ENCODE measurements around the gene UTP20.
"Not testable (repeated sequence)": the region's sequence is repeated elsewhere in the genome, so short reads cannot be mapped to it uniquely, and the experiment has no call there.

UTP20 gene

GRCh38 chr12:101327051-101327450 is 47.1 kb downstream of the UTP20 start:
- DNase-seq (ENCODE audit: low read depth) = no peak

DNA sequence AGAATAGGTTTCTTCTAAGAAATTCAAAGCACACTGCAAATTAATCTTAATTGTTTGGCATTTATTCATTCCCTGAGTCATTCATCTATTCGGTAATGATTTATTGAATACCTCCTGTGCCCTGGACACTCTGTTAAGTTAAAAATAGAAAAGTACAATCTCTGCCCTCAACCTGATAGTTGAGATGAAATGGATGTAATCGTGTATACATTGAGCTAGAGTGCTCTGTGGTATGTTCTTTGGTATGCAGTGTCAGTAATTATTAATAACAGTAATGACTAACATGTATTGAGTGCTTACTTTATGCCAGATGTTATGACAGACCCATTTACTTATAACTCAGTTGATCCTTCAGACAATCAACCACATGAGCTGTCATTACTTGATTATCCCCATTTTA is 47.6 kb downstream of the UTP20 start:
- no peak for DNase-seq (ENCODE audit: low read depth)

- no peak for DNase-seq (ENCODE audit: low read depth)
These were observed 49.0 kb downstream of the UTP20 start for GRCh38 chr12:101328917-101329316.

GRCh38 chr12:101330631-101331030 is 50.7 kb downstream of the UTP20 start:
- DNase-seq (ENCODE audit: low read depth) = no peak

- no peak for DNase-seq (ENCODE audit: low read depth)
These were observed 56.5 kb downstream of the UTP20 start for GRCh38 chr12:101336437-101336836.

DNA sequence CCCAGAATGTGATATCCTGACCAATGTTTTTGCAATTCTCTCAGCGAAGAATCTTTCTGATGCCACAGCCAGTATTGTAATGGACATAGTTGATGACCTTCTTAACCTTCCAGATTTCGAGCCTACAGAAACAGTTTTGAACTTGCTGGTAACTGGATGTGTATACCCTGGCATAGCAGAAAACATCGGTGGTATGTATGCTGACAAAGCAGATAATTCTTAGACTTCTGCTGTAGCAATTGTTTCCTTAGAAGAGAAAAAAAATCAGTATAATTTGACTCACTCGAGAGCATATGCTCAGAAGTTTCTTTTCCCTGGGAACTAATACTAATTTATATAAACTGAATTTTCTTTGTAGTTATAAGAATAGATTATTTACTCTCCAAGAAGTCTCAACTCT is 58.2 kb downstream of the UTP20 start:
- no peak for DNase-seq (ENCODE audit: low read depth)

- DNase-seq (ENCODE audit: low read depth) = no peak
These were observed 64.0 kb downstream of the UTP20 start for GRCh38 chr12:101343893-101344292.

DNA sequence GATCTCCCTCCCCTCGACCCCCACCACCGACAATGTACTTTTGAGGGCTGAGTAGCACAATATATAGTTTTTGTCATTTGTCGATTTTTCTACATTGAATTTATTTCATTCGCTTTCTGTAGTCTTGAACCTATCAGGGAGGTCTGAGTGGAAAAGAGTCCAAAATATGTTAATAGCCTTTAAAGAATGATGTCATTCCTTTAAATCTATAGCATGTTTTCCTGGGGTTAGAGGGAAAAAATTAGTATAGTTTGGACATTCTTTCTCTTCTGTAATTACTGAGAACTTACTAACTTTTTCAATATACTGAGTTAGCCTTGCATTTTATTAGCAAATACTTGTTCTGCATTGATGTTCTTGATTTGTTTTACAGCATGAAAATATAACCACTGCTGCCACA is 71.8 kb downstream of the UTP20 start:
- DNase-seq (ENCODE audit: low read depth) = no peak

DNA sequence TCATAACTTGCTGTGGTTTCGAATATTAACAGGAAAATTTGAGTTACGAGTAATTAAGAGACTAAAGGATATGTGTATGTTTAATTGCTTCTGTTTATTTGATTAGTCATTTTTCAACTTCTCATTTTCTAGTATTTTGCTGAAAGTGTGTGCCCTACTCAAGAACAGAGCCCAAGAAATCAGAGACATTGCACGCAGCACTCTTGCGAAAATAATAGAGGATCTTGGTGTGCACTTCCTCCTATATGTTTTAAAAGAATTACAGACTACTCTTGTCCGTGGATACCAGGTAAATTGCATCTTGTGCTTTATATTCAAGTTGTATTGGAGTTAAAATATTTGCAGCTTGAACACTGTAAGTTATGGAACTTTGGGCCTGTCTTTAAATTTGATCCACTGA is 76.9 kb downstream of the UTP20 start:
- no peak for DNase-seq (ENCODE audit: low read depth)

GRCh38 chr12:101361455-101361854 is 81.5 kb downstream of the UTP20 start:
- no peak for DNase-seq (ENCODE audit: low read depth)

- DNase-seq (ENCODE audit: low read depth) = no peak
These were observed 88.1 kb downstream of the UTP20 start for GRCh38 chr12:101368016-101368415.

GRCh38 chr12:101372431-101372830 is 92.5 kb downstream of the UTP20 start:
- no peak for DNase-seq (ENCODE audit: low read depth)

GRCh38 chr12:101375573-101375972 is 95.7 kb downstream of the UTP20 start:
- DNase-seq (ENCODE audit: low read depth) = no peak

DNA sequence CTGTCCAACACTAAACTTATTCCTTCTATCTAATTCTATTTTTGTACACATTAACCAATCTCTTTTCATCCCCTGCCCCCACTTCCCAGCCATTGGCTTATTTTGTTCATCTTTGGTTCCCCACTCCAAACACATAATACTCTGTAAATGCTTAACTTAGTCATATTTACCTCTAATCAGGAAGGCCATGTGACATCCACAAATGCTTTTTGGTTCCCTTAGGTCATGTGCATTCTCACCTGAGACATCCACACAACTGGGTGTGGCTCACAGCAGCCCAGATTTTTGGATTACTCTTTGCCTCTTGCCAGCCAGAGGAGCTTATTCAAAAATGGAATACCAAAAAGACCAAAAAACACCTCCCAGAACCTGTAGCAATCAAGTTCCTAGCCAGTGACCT is 99.2 kb downstream of the UTP20 start:
- no peak for DNase-seq (ENCODE audit: low read depth)

GRCh38 chr12:101391181-101391580 is 111.3 kb downstream of the UTP20 start:
- not testable (repeated sequence) for DNase-seq (ENCODE audit: low read depth)

- DNase-seq (ENCODE audit: low read depth) = no peak
These were observed 127.1 kb downstream of the UTP20 start for GRCh38 chr12:101407049-101407435.

GRCh38 chr12:101407436-101408345 is 127.8 kb downstream of the UTP20 start, which contains the start of gene ARL1:
ARL1 (minus strand) TSS chr12:101407772; CDS start chr12:101407645, 127 bp downstream.
- peak; percentile 76 for DNase-seq (ENCODE audit: low read depth)

DNA sequence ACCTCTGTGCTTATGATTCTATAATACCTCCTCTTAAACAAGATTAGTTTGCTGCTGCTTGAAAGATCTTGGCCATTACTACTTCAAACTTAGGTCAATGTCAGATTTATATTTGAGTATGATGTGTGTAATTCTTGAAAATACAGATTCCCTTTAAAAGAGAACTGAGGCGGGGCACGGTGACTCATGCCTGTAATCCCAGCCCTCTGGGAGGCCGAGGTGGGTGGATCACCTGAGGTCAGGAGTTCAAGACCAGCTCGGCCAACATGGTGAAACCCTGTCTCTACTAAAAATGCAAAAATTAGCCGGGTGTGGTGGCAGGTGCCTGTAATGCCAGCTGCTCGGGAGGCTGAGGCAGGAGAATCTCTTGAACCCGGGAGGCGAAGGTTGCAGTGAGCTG is 130.3 kb downstream of the UTP20 start:
- not testable (repeated sequence) for DNase-seq (ENCODE audit: low read depth)

GRCh38 chr12:101414533-101415119 is 134.7 kb downstream of the UTP20 start:
- no peak for DNase-seq (ENCODE audit: low read depth)

DNA sequence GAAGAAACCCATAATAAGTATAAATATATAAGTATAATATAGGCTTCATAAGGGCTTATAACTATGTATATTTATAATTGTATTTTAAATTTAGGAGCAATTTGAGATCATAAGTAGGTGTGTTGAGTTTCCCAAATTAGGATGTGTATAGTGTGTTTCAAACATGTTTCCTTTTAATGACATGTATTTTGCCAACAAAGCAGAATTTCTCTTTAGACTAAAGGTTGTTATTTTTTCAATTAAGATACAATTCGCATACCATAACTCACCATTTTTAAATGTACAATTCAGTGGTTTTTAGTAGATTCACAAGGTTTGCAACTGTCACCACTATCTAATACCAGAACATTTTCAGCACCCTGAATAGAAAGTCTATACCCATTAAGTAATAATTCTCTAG is 135.3 kb downstream of the UTP20 start:
- DNase-seq (ENCODE audit: low read depth) = no peak

DNA sequence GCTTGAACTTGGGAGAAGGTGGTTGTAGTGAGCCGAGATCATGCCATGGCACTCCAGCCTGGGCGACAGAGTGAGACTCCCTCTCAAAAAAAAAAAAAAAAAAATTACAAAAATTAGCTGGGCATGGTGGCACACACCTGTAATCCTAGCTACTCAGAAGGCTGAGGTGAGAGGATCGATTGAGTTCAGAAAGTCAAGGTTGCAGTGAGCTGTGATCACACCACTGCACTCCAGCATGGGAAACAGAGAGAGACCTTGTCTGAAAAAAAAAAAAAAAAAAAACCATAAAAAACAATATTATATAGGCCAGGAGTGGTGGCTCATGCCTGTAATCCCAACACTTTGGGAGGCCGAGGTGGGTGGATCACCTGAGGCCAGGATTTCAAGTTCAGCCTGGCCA is 142.2 kb downstream of the UTP20 start:
- DNase-seq (ENCODE audit: low read depth) = not testable (repeated sequence)

- no peak for DNase-seq (ENCODE audit: low read depth)
These were observed 144.7 kb downstream of the UTP20 start for GRCh38 chr12:101424620-101425019.

DNA sequence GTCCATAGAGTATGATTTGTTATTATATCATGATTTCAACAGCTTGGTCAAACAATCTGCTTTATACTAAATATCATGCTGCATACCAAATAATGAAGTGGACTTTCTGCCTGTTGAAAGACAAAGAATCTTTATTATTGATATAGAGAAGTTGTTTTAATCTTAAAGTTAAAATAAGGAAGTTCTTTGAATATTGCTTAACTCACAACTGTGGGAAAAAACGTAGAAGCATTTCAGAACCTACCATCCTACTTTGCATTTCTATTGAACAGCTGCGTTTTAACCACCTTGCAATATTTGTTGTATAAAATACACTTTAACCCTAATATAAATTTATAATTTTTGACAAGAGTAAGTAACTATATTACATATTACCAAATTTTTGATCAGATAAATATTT is 150.6 kb downstream of the UTP20 start:
- DNase-seq (ENCODE audit: low read depth) = no peak

GRCh38 chr12:101436136-101436535 is 156.2 kb downstream of the UTP20 start:
- DNase-seq (ENCODE audit: low read depth) = no peak

All from stimulated activated CD4-positive, alpha-beta T cell treated with anti-CD3 and anti-CD28 coated beads, Interleukin-2, amount 100 ng/mL, for 4 hours (primary cell).